ENCODE results near the gene OLAH.
"Not testable (repeated sequence)": the region's sequence is repeated elsewhere in the genome, so short reads cannot be mapped to it uniquely, and the experiment has no call there.

OLAH gene

DNA sequence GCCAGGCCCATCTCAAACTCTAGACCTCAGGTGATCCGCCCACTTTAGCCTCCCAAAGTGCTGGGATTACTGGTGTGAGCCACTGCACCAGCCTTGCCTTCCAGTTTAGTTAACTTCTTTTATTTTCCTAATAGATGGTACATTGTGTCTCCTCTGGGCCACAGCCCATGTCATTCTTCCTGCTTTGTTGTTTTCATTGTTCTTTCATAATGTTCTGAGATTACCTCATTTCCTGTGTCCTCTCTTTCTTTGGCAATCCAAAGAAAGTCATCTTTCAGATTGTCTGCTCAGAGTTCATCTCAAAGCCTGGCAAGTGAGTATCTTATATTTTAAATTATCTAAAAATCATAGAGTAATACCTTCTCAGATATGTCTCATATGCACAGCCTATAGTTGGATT is at the start of gene OLAH:
TSS of gene OLAH (plus strand) at position 270 of the 400 bp plus-strand sequence. CDS start 3,346 bp downstream, outside the sequence.
- no peaks in the 10 kb centered on the region for H3K36me3 ChIP-seq (ENCODE audit: control insufficient read depth, insufficient read depth, low read length)
- no peak within 1 kb of the TSS for H3K4me3 ChIP-seq (replicated peaks; ENCODE audit: low read depth, low read length)
- DNase-seq (ENCODE audit: extremely low read depth, insufficient read length) = no peak
- TF ChIP-seq, protein P1, sequence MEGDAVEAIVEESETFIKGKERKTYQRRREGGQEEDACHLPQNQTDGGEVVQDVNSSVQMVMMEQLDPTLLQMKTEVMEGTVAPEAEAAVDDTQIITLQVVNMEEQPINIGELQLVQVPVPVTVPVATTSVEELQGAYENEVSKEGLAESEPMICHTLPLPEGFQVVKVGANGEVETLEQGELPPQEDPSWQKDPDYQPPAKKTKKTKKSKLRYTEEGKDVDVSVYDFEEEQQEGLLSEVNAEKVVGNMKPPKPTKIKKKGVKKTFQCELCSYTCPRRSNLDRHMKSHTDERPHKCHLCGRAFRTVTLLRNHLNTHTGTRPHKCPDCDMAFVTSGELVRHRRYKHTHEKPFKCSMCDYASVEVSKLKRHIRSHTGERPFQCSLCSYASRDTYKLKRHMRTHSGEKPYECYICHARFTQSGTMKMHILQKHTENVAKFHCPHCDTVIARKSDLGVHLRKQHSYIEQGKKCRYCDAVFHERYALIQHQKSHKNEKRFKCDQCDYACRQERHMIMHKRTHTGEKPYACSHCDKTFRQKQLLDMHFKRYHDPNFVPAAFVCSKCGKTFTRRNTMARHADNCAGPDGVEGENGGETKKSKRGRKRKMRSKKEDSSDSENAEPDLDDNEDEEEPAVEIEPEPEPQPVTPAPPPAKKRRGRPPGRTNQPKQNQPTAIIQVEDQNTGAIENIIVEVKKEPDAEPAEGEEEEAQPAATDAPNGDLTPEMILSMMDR (IDR thresholded peaks at IDR 0.05; ENCODE audit: insufficient read depth, low read length, poor library complexity, severe bottlenecking) = no peak
- H3K27me3 ChIP-seq (replicated peaks; ENCODE audit: control insufficient read depth, insufficient read depth, low read length) = no peaks in the 10 kb centered on the region

DNA sequence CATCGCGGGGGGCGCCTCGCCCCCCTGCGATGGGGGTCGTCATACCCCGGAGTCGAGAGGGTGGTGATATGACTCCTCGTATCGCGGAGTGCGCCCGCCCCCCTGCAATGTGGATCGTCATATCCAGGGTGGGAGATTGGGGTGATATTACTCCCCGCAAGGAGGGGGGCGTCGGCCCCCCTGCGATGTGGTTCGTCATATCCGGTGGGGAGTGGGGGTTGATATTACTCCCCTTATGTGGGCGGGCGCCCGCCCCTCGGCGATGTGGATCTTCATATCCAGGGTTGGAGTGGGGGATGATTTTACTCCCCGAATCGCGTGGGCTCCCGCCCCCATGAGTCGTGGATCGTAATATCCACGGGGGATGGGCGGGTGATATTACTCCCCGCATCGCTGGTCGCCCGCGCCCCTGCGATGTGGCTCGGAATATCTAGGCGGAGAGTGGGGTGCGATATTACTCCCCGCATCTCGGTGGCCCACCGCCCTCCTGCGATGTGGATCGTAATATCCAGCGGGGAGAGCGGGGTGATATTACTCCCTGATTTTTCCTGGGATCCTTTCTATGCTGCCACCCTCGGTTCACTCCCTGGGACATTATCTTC is 47.7 kb upstream of the OLAH start:
- Histone ChIP-seq H3K36me3 (ENCODE audit: control insufficient read depth, insufficient read depth, low read length) (no peaks in the 10 kb centered on the region), H3K27me3 (replicated peaks; ENCODE audit: control insufficient read depth, insufficient read depth, low read length) (no peaks in the 10 kb centered on the region), H3K4me3 (replicated peaks; ENCODE audit: low read depth, low read length) (no peak overlapping the region)
- TF ChIP-seq, protein P1 (IDR thresholded peaks at IDR 0.05; ENCODE audit: insufficient read depth, low read length, poor library complexity, severe bottlenecking) = no peak
- no peak for DNase-seq (ENCODE audit: extremely low read depth, insufficient read length)

DNA sequence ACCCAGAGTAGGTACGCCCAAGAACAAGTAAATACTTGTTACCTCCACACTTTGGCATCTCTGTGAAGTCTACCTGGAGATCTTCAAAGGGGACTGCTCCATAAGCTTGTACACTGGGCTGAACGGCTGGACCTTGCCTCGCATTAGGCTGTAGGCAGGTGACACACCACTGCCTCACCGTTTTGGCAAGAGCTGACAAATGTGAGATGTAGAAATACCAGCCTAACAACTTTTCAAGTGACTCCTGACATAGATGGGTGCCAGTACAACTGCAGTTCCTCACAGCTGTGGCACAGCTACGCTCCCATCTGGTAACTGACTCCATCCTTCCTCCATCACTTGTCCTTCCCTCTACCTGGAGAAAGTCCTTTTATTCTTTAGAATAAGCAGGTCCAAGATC is 30.2 kb upstream of the OLAH start:
- not testable (repeated sequence) for H3K27me3 ChIP-seq (replicated peaks; ENCODE audit: control insufficient read depth, insufficient read depth, low read length); H3K36me3 ChIP-seq (ENCODE audit: control insufficient read depth, insufficient read depth, low read length); DNase-seq (ENCODE audit: extremely low read depth, insufficient read length); H3K4me3 ChIP-seq (replicated peaks; ENCODE audit: low read depth, low read length)

DNA sequence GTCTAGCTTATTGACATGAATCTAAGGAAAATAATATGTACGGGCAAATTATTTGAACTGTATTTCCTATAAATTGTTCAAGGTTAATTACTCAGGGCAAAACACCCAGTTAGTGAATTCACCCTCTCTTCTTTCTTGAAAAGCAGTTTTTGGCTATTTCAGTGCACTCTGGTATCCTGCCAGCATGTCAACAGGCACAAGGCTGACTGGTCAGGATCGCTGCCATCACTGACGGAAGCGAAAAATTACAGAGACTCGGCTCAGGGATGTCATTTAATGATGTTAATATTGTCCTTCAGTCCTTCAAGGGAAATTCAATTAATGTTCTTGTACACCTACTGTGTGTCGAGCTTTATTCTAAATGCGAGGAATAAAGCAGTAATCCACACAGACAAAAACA is 28.3 kb upstream of the OLAH start:
- no peak overlapping the region for H3K4me3 ChIP-seq (replicated peaks; ENCODE audit: low read depth, low read length)
- no peaks in the 10 kb centered on the region for H3K36me3 ChIP-seq (ENCODE audit: control insufficient read depth, insufficient read depth, low read length)
- no peak for DNase-seq (ENCODE audit: extremely low read depth, insufficient read length)
- TF ChIP-seq, protein P1 (IDR thresholded peaks at IDR 0.05; ENCODE audit: insufficient read depth, low read length, poor library complexity, severe bottlenecking) = no peak
- H3K27me3 ChIP-seq (replicated peaks; ENCODE audit: control insufficient read depth, insufficient read depth, low read length) = no peaks in the 10 kb centered on the region

DNA sequence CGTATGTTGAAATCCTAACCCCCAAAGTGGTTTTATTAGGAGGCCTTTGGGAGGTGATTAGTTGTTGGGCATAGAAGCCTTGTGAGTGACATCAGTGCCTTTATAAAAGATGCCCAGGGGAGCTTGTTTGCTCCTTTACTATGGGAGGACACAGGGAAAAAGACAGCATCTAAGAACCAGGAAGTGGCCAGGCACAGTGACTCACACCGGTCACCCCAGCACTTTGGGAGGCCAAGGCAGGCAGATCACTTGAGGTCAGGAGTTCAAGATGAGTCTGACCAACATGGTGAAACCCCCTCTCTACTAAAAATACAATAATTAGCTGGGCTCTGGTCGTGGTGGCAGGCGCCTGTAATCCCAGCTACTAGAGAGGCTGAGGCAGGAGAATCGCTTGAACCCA is 22.8 kb upstream of the OLAH start:
- not testable (repeated sequence) for H3K4me3 ChIP-seq (replicated peaks; ENCODE audit: low read depth, low read length); H3K27me3 ChIP-seq (replicated peaks; ENCODE audit: control insufficient read depth, insufficient read depth, low read length); DNase-seq (ENCODE audit: extremely low read depth, insufficient read length); H3K36me3 ChIP-seq (ENCODE audit: control insufficient read depth, insufficient read depth, low read length)

DNA sequence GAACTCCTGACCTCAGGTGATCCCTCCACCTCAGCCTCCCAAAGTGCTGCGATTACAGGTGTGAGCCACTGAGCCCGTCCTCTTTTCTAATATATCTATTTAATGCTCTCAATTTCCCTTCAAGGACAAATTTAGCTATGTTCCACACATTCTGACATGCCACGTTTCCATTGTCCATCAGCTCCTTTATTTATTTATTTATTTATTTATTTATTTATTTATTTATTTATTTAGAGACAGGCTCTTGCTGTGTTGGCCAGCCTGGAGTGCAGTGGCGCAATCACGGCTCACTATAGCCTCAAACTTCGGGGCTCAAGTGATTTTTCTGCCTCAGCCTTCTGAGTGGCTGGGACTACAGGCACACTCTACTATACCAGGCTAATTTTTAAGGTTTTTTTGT is 20.7 kb upstream of the OLAH start:
- DNase-seq (ENCODE audit: extremely low read depth, insufficient read length); H3K4me3 ChIP-seq (replicated peaks; ENCODE audit: low read depth, low read length); H3K36me3 ChIP-seq (ENCODE audit: control insufficient read depth, insufficient read depth, low read length); H3K27me3 ChIP-seq (replicated peaks; ENCODE audit: control insufficient read depth, insufficient read depth, low read length): not testable (repeated sequence)

DNA sequence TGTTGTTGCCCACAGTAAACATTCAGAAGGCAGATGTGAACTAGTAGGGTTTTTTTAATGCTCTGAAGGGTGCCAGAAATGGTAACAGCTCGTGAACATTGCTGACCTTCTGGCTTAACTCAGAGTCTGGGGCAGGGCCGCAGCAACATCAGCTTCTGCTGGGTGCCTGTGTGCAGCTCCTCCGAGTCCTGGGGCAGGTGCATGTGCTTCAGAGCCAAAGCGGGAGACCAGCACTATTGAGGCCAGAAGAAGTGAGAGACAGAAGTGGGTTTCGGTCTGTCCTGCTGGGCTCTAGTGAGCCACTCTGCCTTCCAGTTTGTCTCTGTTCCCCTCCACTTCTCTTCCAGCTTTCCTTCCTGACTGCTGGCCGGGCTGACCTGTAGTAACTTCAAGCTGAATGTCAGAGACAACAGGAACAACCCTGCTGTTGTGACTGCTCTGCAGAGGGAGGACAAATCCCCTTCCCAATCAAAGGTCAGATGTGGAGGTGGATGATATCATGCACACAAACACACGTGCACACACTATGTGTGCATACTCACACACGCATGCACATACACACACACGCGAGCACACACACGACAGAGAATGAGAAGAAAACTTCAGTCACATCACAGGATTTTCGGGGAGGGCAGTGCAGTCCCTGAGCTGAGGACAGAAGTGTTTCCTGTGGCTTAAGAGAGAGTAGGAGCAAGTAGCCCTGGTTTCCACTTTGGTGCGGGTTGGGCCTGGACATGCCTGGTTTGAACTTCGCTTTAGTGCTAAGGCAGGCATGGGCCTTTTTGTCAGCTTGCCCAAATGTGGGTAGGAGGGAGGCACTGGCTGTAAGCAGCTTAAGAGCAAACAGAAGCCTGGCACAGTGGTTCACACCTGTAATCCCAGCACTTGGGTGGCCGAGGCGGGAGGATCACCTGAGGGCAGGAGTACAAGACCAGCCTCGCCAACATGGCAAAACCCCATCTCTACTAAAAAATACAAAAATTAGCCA is 19.4 kb upstream of the OLAH start:
- H3K36me3 ChIP-seq (ENCODE audit: control insufficient read depth, insufficient read depth, low read length); H3K27me3 ChIP-seq (replicated peaks; ENCODE audit: control insufficient read depth, insufficient read depth, low read length); DNase-seq (ENCODE audit: extremely low read depth, insufficient read length); H3K4me3 ChIP-seq (replicated peaks; ENCODE audit: low read depth, low read length): not testable (repeated sequence)

DNA sequence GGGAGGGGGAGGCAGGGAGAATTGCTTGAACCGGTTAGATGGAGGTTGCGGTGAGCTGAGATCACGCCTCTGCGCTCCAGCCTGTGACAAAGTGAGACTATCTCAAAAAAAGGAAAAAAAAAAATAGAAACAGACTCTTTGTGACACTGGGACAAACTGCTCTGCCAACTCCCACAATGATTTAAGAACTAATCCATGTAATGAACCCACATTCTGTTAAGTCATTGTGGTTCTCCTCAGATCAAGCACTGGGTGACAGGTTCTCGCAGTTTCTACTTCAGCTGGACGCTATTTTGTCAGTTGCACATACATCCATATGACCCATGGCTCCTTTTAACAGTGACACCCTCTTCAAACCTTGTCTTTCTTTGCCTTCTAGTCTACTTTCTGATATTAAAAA is 18.7 kb upstream of the OLAH start:
- H3K36me3 ChIP-seq (ENCODE audit: control insufficient read depth, insufficient read depth, low read length); DNase-seq (ENCODE audit: extremely low read depth, insufficient read length); H3K4me3 ChIP-seq (replicated peaks; ENCODE audit: low read depth, low read length); H3K27me3 ChIP-seq (replicated peaks; ENCODE audit: control insufficient read depth, insufficient read depth, low read length): not testable (repeated sequence)

Measured in GM06990 (cell line).